ENCODE data around the gene AFG3L2. TPM values are rescaled to one million over a fixed set of nuclear protein-coding genes. Genes with fewer than 3 reads are reported as not detected.

AFG3L2 gene
- polyA plus RNA-seq, result 63.8 TPM
- long read RNA-seq, donor 1, transcript AFG3L2-201 (17 exons, 3,247 nt), result major isoform, 8 of 14 reads
- long read RNA-seq, donor 1, partial matches to known transcripts, result 5 of 14 reads
- long read RNA-seq, donor 1, other reads (novel, unspliced or antisense), result 0 of 14 reads
- long read RNA-seq, donor 2, transcript AFG3L2-201 (17 exons, 3,247 nt), result major isoform, 14 of 57 reads
- long read RNA-seq, donor 2, partial matches to known transcripts, result 41 of 57 reads
- long read RNA-seq, donor 2, other reads (novel, unspliced or antisense), result 0 of 57 reads
- long read RNA-seq, donor 3, result 0 reads
- long read RNA-seq, donor 4, partial matches to known transcripts, result 0 of 2 reads
- long read RNA-seq, donor 4, other reads (novel, unspliced or antisense), result 0 of 2 reads
- long read RNA-seq, donor 5, transcript AFG3L2-201 (17 exons, 3,247 nt), result major isoform, 6 of 6 reads
- long read RNA-seq, donor 5, partial matches to known transcripts, result 0 of 6 reads
- long read RNA-seq, donor 5, other reads (novel, unspliced or antisense), result 0 of 6 reads
- long read RNA-seq, donor 6, transcript AFG3L2-201 (17 exons, 3,247 nt), result major isoform, 11 of 38 reads
- long read RNA-seq, donor 6, partial matches to known transcripts, result 26 of 38 reads
- long read RNA-seq, donor 6, other reads (novel, unspliced or antisense), result 0 of 38 reads
- long read RNA-seq, donor 7, transcript AFG3L2-201 (17 exons, 3,247 nt), result major isoform, 7 of 13 reads
- long read RNA-seq, donor 7, partial matches to known transcripts, result 5 of 13 reads
- long read RNA-seq, donor 7, other reads (novel, unspliced or antisense), result 0 of 13 reads
- long read RNA-seq, donor 8, transcript AFG3L2-201 (17 exons, 3,247 nt), result major isoform, 14 of 46 reads
- long read RNA-seq, donor 8, partial matches to known transcripts, result 31 of 46 reads
- long read RNA-seq, donor 8, other reads (novel, unspliced or antisense), result 0 of 46 reads
- long read RNA-seq, donor 9, transcript AFG3L2-201 (17 exons, 3,247 nt), result major isoform, 14 of 34 reads
- long read RNA-seq, donor 9, partial matches to known transcripts, result 18 of 34 reads
- long read RNA-seq, donor 9, other reads (novel, unspliced or antisense), result 0 of 34 reads
- long read RNA-seq, donor 10, transcript AFG3L2-201 (17 exons, 3,247 nt), result major isoform, 17 of 40 reads
- long read RNA-seq, donor 10, partial matches to known transcripts, result 23 of 40 reads
- long read RNA-seq, donor 10, other reads (novel, unspliced or antisense), result 0 of 40 reads
- long read RNA-seq, donor 11, partial matches to known transcripts, result 19 of 23 reads
- long read RNA-seq, donor 11, other reads (novel, unspliced or antisense), result 0 of 23 reads

DNA sequence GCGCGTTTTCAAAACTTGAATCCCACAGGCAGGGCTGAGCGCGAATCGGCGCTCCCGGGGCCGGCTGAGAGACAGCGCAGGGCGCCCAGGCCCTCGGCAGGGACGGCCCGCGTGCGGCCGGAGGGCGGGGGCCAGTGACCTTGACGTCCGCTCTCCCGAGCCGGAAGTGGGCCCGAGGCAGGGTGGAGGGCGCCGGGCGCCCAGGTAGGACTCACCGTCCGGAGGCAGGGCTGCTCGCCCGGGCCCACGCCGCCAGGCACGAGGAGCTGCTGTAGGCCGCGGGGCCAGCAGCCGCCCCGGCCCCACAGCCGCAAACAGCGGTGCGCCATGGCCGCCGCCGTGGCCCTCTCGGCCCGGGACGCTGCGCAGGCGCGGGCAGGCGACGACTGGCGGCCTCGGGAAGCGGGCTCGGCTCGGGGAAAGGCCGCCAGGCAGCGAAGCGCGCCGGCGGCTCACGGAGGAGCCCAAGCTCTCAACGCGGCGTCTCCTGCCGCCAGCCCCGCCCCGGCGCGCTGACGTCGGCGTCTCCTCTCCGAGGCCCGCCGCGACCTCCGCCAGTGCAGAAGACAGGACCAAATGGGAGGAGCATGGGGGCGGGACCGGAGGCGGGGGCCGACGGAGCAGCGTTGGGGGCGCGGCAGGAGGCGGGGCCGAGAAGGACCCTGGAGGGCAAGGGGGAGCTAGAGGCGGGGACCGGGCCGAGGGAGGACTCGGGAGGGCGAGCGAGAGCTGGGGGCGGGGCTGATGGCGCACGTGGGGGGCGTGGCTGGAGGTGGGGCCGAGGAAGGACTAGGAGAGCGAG, at the start of gene AFG3L2:
AFG3L2 (minus strand) TSS at position 474 of the 802 bp plus-strand sequence; CDS start at position 329, 145 bp downstream.
- DNase-seq, result peak; percentile 99 to 100
- peaks cover 32% of the 10 kb centered on the region for H3K4me1 ChIP-seq (ENCODE audit: control insufficient read depth, insufficient read depth, low read length)
- H3K27me3 ChIP-seq (ENCODE audit: control insufficient read depth, insufficient read depth, low read length), result no peaks in the 10 kb centered on the region
- peak within 1 kb of the TSS; percentile 94 for H3K27ac ChIP-seq (ENCODE audit: low read length)
- no peaks in the 10 kb centered on the region for H3K9me3 ChIP-seq (ENCODE audit: control insufficient read depth, low read depth, low read length)
- WGBS (ENCODE audit: insufficient coverage, low lambda C conversion rate), result no CpG with 5 or more reads among the region's 100 CpGs
- peak within 1 kb of the TSS; percentile 84 for H3K4me3 ChIP-seq (ENCODE audit: low read length)
- H3K36me3 ChIP-seq (ENCODE audit: control insufficient read depth, insufficient read depth, low read length), result peaks cover 4% of the 10 kb centered on the region

- Histone ChIP-seq H3K36me3 (ENCODE audit: control insufficient read depth, insufficient read depth, low read length) (peaks cover 12% of the 10 kb centered on the region), H3K9me3 (ENCODE audit: control insufficient read depth, low read depth, low read length) (no peaks in the 10 kb centered on the region), H3K4me1 (ENCODE audit: control insufficient read depth, insufficient read depth, low read length) (peaks cover 5% of the 10 kb centered on the region), H3K4me3 (ENCODE audit: low read length) (no peak overlapping the region), H3K27me3 (ENCODE audit: control insufficient read depth, insufficient read depth, low read length) (no peaks in the 10 kb centered on the region), H3K27ac (ENCODE audit: low read length) (no peak overlapping the region)
- no peak for DNase-seq
- WGBS (ENCODE audit: insufficient coverage, low lambda C conversion rate), result 83% methylated on average over 2 of the region's 4 CpGs
Observed at GRCh38 chr18:12424252-12424651, 47.2 kb upstream of the AFG3L2 start.

- DNase-seq, result no peak
Observed at GRCh38 chr18:12423820-12424219, 46.8 kb upstream of the AFG3L2 start.

DNA sequence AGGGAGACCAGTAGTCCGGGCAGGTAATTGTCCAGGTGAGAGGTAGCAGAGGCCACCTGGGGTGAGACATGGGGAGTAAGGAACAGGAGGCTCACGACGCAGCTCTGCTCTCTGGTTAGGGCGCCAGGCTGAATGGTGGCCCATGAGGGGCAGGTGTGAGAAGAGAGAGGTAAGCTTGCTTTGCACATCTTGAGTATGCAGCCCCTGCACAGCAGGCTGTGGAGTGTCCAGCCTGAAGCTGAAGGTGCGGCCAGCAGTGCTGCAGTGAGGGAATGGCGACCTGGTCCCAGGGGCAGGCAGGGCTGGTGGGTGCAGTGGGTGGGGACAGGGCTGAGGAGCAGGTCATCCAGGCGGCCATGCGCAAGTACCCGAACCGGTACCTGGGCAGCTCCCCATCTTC, 46.4 kb upstream of the AFG3L2 start:
- WGBS (ENCODE audit: insufficient coverage, low lambda C conversion rate), result no CpG with 5 or more reads among the region's 10 CpGs
- Histone ChIP-seq H3K9me3 (ENCODE audit: control insufficient read depth, low read depth, low read length) (no peaks in the 10 kb centered on the region), H3K36me3 (ENCODE audit: control insufficient read depth, insufficient read depth, low read length) (peaks cover 8% of the 10 kb centered on the region), H3K27me3 (ENCODE audit: control insufficient read depth, insufficient read depth, low read length) (no peaks in the 10 kb centered on the region), H3K27ac (ENCODE audit: low read length) (no peak overlapping the region), H3K4me1 (ENCODE audit: control insufficient read depth, insufficient read depth, low read length) (peaks cover 5% of the 10 kb centered on the region), H3K4me3 (ENCODE audit: low read length) (no peak overlapping the region)
- no peak for DNase-seq

More at GRCh38 chr18:12423820-12424219, 46.8 kb upstream of the AFG3L2 start:
- no peaks in the 10 kb centered on the region for H3K27me3 ChIP-seq (ENCODE audit: control insufficient read depth, insufficient read depth, low read length)
- H3K4me3 ChIP-seq (ENCODE audit: low read length), result no peak overlapping the region
- H3K27ac ChIP-seq (ENCODE audit: low read length), result no peak overlapping the region
- no peaks in the 10 kb centered on the region for H3K9me3 ChIP-seq (ENCODE audit: control insufficient read depth, low read depth, low read length)
- H3K36me3 ChIP-seq (ENCODE audit: control insufficient read depth, insufficient read depth, low read length), result peaks cover 8% of the 10 kb centered on the region
- no CpG with 5 or more reads among the region's 5 CpGs for WGBS (ENCODE audit: insufficient coverage, low lambda C conversion rate)
- peaks cover 5% of the 10 kb centered on the region for H3K4me1 ChIP-seq (ENCODE audit: control insufficient read depth, insufficient read depth, low read length)

- H3K9me3 ChIP-seq (ENCODE audit: control insufficient read depth, low read depth, low read length), result no peaks in the 10 kb centered on the region
- H3K27me3 ChIP-seq (ENCODE audit: control insufficient read depth, insufficient read depth, low read length), result no peaks in the 10 kb centered on the region
- no peak for DNase-seq
- H3K27ac ChIP-seq (ENCODE audit: low read length), result no peak overlapping the region
- H3K4me3 ChIP-seq (ENCODE audit: low read length), result no peak overlapping the region
- peaks cover 6% of the 10 kb centered on the region for H3K36me3 ChIP-seq (ENCODE audit: control insufficient read depth, insufficient read depth, low read length)
- 89% methylated on average over 3 of the region's 9 CpGs for WGBS (ENCODE audit: insufficient coverage, low lambda C conversion rate)
- peaks cover 5% of the 10 kb centered on the region for H3K4me1 ChIP-seq (ENCODE audit: control insufficient read depth, insufficient read depth, low read length)
Observed at GRCh38 chr18:12422936-12423335, 45.9 kb upstream of the AFG3L2 start.

- no peaks in the 10 kb centered on the region for H3K36me3 ChIP-seq (ENCODE audit: control insufficient read depth, insufficient read depth, low read length)
- H3K27me3 ChIP-seq (ENCODE audit: control insufficient read depth, insufficient read depth, low read length), result no peaks in the 10 kb centered on the region
- no peak overlapping the region for H3K4me3 ChIP-seq (ENCODE audit: low read length)
- no peak for DNase-seq
- no peak overlapping the region for H3K27ac ChIP-seq (ENCODE audit: low read length)
- WGBS (ENCODE audit: insufficient coverage, low lambda C conversion rate), result no CpG with 5 or more reads among the region's 5 CpGs
- no peaks in the 10 kb centered on the region for H3K9me3 ChIP-seq (ENCODE audit: control insufficient read depth, low read depth, low read length)
- H3K4me1 ChIP-seq (ENCODE audit: control insufficient read depth, insufficient read depth, low read length), result peaks cover 5% of the 10 kb centered on the region
Observed at GRCh38 chr18:12421732-12422131, 44.7 kb upstream of the AFG3L2 start.

- no peaks in the 10 kb centered on the region for H3K27me3 ChIP-seq (ENCODE audit: control insufficient read depth, insufficient read depth, low read length)
- no peaks in the 10 kb centered on the region for H3K9me3 ChIP-seq (ENCODE audit: control insufficient read depth, low read depth, low read length)
- no peaks in the 10 kb centered on the region for H3K36me3 ChIP-seq (ENCODE audit: control insufficient read depth, insufficient read depth, low read length)
- H3K4me3 ChIP-seq (ENCODE audit: low read length), result peak overlapping the region; percentile 31
- WGBS (ENCODE audit: insufficient coverage, low lambda C conversion rate), result no CpG with 5 or more reads among the region's 27 CpGs
- DNase-seq, result peak; percentile 23 to 67
- H3K27ac ChIP-seq (ENCODE audit: low read length), result peak overlapping the region; percentile 42
- peaks cover 5% of the 10 kb centered on the region for H3K4me1 ChIP-seq (ENCODE audit: control insufficient read depth, insufficient read depth, low read length)
Observed at GRCh38 chr18:12420821-12421421, 43.9 kb upstream of the AFG3L2 start.

GRCh38 chr18:12417687-12418086, 40.7 kb upstream of the AFG3L2 start:
- Histone ChIP-seq H3K4me1 (ENCODE audit: control insufficient read depth, insufficient read depth, low read length) (peaks cover 5% of the 10 kb centered on the region), H3K27me3 (ENCODE audit: control insufficient read depth, insufficient read depth, low read length) (no peaks in the 10 kb centered on the region), H3K36me3 (ENCODE audit: control insufficient read depth, insufficient read depth, low read length) (no peaks in the 10 kb centered on the region), H3K9me3 (ENCODE audit: control insufficient read depth, low read depth, low read length) (no peaks in the 10 kb centered on the region), H3K4me3 (ENCODE audit: low read length) (no peak overlapping the region), H3K27ac (ENCODE audit: low read length) (no peak overlapping the region)
- DNase-seq, result no peak
- WGBS (ENCODE audit: insufficient coverage, low lambda C conversion rate), result no CpG with 5 or more reads among the region's 4 CpGs

DNA sequence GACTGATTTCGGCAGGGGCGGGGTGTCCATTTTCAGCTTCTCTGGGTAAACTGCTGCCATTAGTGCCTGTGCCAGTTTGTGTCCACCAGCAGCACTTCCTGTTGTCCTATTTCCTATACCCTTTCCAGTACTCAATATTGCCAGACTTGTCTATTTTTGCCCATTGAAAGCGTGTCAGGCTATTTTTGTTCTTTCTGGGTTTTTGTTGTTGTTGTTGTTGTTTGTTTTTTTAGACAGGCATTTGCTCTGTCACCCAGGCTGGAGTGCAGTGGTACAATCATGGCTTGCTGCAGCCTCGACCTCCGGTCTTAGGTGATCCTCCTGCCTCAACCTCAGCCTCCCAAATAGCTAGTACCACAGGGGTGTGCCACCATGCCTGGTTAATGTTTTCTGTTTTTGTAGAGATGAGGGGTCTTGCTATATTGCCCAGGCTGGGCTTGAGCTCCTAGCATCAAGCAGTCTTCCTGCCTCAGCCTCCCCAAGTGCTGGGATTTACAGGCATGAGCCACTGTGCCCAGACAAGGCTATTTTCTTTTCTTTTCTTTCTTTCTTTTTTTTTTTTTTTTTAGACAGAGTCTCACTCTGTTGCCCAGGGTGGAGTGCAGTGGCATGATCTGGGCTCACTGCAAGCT, 39.2 kb upstream of the AFG3L2 start:
- Histone ChIP-seq H3K27ac (ENCODE audit: low read length) (no peak overlapping the region), H3K4me1 (ENCODE audit: control insufficient read depth, insufficient read depth, low read length) (peaks cover 5% of the 10 kb centered on the region), H3K9me3 (ENCODE audit: control insufficient read depth, low read depth, low read length) (no peaks in the 10 kb centered on the region), H3K27me3 (ENCODE audit: control insufficient read depth, insufficient read depth, low read length) (no peaks in the 10 kb centered on the region), H3K4me3 (ENCODE audit: low read length) (no peak overlapping the region), H3K36me3 (ENCODE audit: control insufficient read depth, insufficient read depth, low read length) (no peaks in the 10 kb centered on the region)
- 100% methylated on average over 1 of the region's 5 CpGs for WGBS (ENCODE audit: insufficient coverage, low lambda C conversion rate)
- no peak for DNase-seq
